Heart left ventricle (tissue), 16 donors: ENCODE results near the gene UGT1A7. TPM values are rescaled to one million over a fixed set of nuclear protein-coding genes. Genes with fewer than 3 reads are reported as not detected.
"Not testable (repeated sequence)": the region's sequence is repeated elsewhere in the genome, so short reads cannot be mapped to it uniquely, and the experiment has no call there.

Experiments used
- ATAC-seq, 4 donors: fragments of 200-7000 bp; cut with Tn5 transposase; one replicate each; pipeline ENCODE4 v1.9.1; 2020 to 2022; ENCODE audit warnings: moderate library complexity in 4 of 4, mild to moderate bottlenecking in 3 of 4, moderate number of reproducible peaks in 1 of 4
- DNase-seq, 5 donors: peaks; one replicate each; pipeline ENCODE4 v3.0.0-alpha.2; 2020
- H3K27ac ChIP-seq, 12 donors: fragments of 200-600 bp; sonication (generic) in 4 of 12; one replicate each; pipeline versions ENCODE4 v1.5.0 to v1.8.0; 2016 to 2022; ENCODE audit warnings: mild to moderate bottlenecking in 2 of 12
- H3K27me3 ChIP-seq, 9 donors: fragments of 200-600 bp; sonication (generic) in 2 of 9; one replicate each; pipeline versions ENCODE4 v1.5.1 to v1.8.0; 2016 to 2022; ENCODE audit warnings: mild to moderate bottlenecking in 3 of 9
- H3K36me3 ChIP-seq, 9 donors: fragments of 200-600 bp; sonication (generic) in 2 of 9; one replicate each; pipeline versions ENCODE4 v1.5.0 to v1.8.0; 2018 to 2022; ENCODE audit warnings: mild to moderate bottlenecking in 2 of 9
- H3K4me1 ChIP-seq, 12 donors: fragments of 200-600 bp; sonication (generic) in 4 of 12; one replicate each; pipeline versions ENCODE4 v1.5.0 to v1.8.0; 2016 to 2022; ENCODE audit warnings: mild to moderate bottlenecking in 3 of 12
- H3K4me3 ChIP-seq, 12 donors: fragments of 200-600 bp; sonication (generic) in 4 of 12; one replicate each; pipeline versions ENCODE4 v1.5.0 to v1.8.0; 2017 to 2022; ENCODE audit warnings: mild to moderate bottlenecking in 9 of 12, moderate library complexity in 4 of 12
- H3K9me3 ChIP-seq, 12 donors: fragments of 200-600 bp; sonication (generic) in 4 of 12; one replicate each; pipeline versions ENCODE4 v1.5.0 to v1.8.0; 2016 to 2022; ENCODE audit warnings: mild to moderate bottlenecking in 1 of 12
- POLR2A ChIP-seq, 2 donors: fragments of 450-650 bp; IDR thresholded peaks; one replicate each; pipeline ENCODE4 v1.6.1; 2017; ENCODE audit warnings: antibody characterized with exemption in 2 of 2, mild to moderate bottlenecking in 2 of 2, moderate library complexity in 2 of 2
- WGBS, 4 donors: extraction: QIAGEN DNeasy Blood & Tissue Kit in 2 of 4; methylation state at CpG; one replicate each; pipeline versions ENCODE4 v1.1.5 to v1.1.7; 2013 to 2018; 5-methylcytosine and 5-hydroxymethylcytosine counted together
- intact Hi-C, 10 donors: fragments of 100-400 bp; cut with DNase I; formaldehyde crosslinking; loops; one replicate each; pipeline versions ENCODE4 v1.11.1 to v1.14.2; 2022
- polyA plus RNA-seq, 2 donors: library from polyadenylated mRNA; stranded (reverse); fragments of 200-250 nt; gene quantifications; one replicate each; pipeline ENCODE4 v1.2.3, GENCODE V29; 2013
- total RNA-seq, 9 donors: library from RNA; depleted of rRNA in 2 of 9; stranded (reverse); fragments of >200 nt in 2 of 9; fragmentation: NEBNext Ultra II Directional in 3 of 9; extraction: Animal tissue kit (Norgen Biotek cat#: 25700) in 3 of 9; gene quantifications; one replicate each; pipeline versions ENCODE4 v1.1.0 to v1.2.4, GENCODE V29; 2016 to 2023
- TF ChIP-seq, protein P1 (sequence below), 12 donors: fragments of 200-600 bp; sonication (generic) in 4 of 12; IDR thresholded peaks; one replicate each; pipeline versions ENCODE4 v1.5.0 to v1.8.0; 2018 to 2022; ENCODE audit warnings: antibody characterized with exemption in 12 of 12, mild to moderate bottlenecking in 5 of 12
- donor health status: ischemic (EF 13 %, LVEDD 7.1; RV severe dilation, severe dysfunction).
- donor health status: healthy with polysubstance abuse.
- donor health status: DM: no; HTN: yes; CAD: no.
- donor health status: DM: no; HTN: no; CAD: no.
- donor health status: ischemic (EF 25% LVEDD 6.9; RV normal size, moderate dysfunction).
- donor health status: ischemic (EF 25% LVEDD 5.7; RV mildly dilated, moderate dysfunction).
- donor health status: healthy.
- donor health status: DM: yes; HTN: yes; CAD: no.
- donor health status: ischemic (EF 35%, LVEDD 5.7; RV mildly dilated, moderate dysfunction).
- donor health status: nonischemic (EF 11% LVEDD 7.7; RV severe dilation, severe dysfunction).
- donor health status: DM: yes; HTN: yes; CAD: no.
- donor health status: PGD.
- donor health status: ischemic (EF 29% LVEDD 5.4; RV normal size, mild dysfunction).
- donor health status: nonischemic (EF 23%, LVEDD 6.1; RV moderate dilation, normal function).

UGT1A7 gene
- total and polyA plus RNA-seq, 11 donors: not detected

DNA sequence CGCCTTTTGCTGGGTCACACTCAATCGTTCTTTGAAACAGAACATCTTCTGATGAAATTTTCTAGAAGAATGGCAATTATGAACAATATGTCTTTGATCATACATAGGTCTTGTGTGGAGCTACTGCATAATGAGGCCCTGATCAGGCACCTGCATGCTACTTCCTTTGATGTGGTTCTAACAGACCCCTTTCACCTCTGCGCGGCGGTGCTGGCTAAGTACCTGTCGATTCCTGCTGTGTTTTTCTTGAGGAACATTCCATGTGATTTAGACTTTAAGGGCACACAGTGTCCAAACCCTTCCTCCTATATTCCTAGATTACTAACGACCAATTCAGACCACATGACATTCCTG, 31.5 kb downstream of the UGT1A7 start:
- H3K9me3 ChIP-seq: no peaks in the 10 kb centered on the region
- peaks cover 0 to 31% (median 6%) of the 10 kb centered on the region in 9 donors for H3K27me3 ChIP-seq
- DNase-seq: no peak
- ATAC-seq: no peak
- TF ChIP-seq POLR2A (IDR thresholded peaks at IDR 0.05): no peak
- TF ChIP-seq, protein P1, sequence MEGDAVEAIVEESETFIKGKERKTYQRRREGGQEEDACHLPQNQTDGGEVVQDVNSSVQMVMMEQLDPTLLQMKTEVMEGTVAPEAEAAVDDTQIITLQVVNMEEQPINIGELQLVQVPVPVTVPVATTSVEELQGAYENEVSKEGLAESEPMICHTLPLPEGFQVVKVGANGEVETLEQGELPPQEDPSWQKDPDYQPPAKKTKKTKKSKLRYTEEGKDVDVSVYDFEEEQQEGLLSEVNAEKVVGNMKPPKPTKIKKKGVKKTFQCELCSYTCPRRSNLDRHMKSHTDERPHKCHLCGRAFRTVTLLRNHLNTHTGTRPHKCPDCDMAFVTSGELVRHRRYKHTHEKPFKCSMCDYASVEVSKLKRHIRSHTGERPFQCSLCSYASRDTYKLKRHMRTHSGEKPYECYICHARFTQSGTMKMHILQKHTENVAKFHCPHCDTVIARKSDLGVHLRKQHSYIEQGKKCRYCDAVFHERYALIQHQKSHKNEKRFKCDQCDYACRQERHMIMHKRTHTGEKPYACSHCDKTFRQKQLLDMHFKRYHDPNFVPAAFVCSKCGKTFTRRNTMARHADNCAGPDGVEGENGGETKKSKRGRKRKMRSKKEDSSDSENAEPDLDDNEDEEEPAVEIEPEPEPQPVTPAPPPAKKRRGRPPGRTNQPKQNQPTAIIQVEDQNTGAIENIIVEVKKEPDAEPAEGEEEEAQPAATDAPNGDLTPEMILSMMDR (IDR thresholded peaks at IDR 0.05): no peak
- WGBS, 4 donors: 73 to 83% (median 80%) methylated on average over 7 of the region's 7 CpGs
- no peaks in the 10 kb centered on the region for H3K4me1 ChIP-seq
- no peak overlapping the region for H3K27ac ChIP-seq
- H3K36me3 ChIP-seq: no peaks in the 10 kb centered on the region
- intact Hi-C loops: loop anchor here in 1 of 10 donors (10.0 kb wide), 1 partner anchor 268 kb away; no protein-coding TSS in a partner anchor
- no peak overlapping the region for H3K4me3 ChIP-seq

DNA sequence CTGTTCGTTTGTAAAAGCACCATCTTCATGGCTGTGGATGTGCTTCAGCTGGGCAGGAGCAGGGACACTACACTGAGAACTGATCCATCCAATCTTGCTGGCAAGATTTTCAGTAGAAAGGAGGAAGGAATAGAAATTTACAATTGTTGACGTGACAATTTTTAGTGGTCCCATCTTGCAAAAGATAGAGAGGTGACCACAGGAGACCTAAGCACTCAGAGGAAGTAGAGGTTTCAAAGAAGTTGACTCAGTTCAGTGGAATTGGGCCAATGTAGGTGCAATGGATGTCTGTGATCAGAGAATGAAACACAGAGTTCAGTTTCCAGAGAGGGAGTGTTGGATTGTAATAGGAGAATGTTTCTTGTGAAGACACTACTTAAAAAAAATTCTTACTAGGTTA, 32.4 kb downstream of the UGT1A7 start:
- Histone ChIP-seq H3K27me3 (peaks cover 0 to 33% (median 6%) of the 10 kb centered on the region in 9 donors), H3K4me3 (no peak overlapping the region), H3K9me3 (no peaks in the 10 kb centered on the region), H3K27ac (no peak overlapping the region), H3K36me3 (no peaks in the 10 kb centered on the region), H3K4me1 (no peaks in the 10 kb centered on the region)
- DNase-seq (no peak), ATAC-seq (no peak)
- intact Hi-C loops: loop anchor here in 1 of 10 donors (10.0 kb wide), 1 partner anchor 269 kb away; no protein-coding TSS in a partner anchor
- WGBS, 4 donors: 74 to 82% (median 76%) methylated on average over 2 of the region's 2 CpGs
- TF ChIP-seq, protein P1 (IDR thresholded peaks at IDR 0.05): no peak
- TF ChIP-seq POLR2A (IDR thresholded peaks at IDR 0.05): no peak

DNA sequence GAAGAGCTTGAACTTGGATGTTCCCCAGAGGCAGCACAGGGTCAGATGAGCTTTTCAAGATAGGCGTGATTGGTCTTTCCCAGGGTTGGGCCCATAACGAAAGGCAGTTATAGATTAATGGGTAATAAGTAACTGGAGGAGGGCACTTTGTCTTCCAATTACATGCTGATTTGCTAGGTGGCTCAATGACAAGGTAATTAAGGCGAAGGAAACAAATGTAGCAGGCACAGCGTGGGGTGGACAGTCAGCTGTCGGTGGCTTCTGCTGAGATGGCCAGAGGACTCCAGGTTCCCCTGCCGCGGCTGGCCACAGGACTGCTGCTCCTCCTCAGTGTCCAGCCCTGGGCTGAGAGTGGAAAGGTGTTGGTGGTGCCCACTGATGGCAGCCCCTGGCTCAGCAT, 36.9 kb downstream of the UGT1A7 start, which contains the start of gene UGT1A4:
TSS of gene UGT1A4 (plus strand) at position 185 of the 400 bp plus-strand sequence. CDS start at position 270, 85 bp downstream.
- TF ChIP-seq POLR2A (IDR thresholded peaks at IDR 0.05): no peak
- TF ChIP-seq, protein P1 (IDR thresholded peaks at IDR 0.05): no peak
- Histone ChIP-seq H3K9me3 (no peaks in the 10 kb centered on the region), H3K27me3 (peaks cover 0 to 33% (median 6%) of the 10 kb centered on the region in 9 donors), H3K36me3 (no peaks in the 10 kb centered on the region), H3K4me3 (no peak within 1 kb of the TSS), H3K27ac (no peak within 1 kb of the TSS), H3K4me1 (no peaks in the 10 kb centered on the region)
- 80 to 84% (median 83%) methylated on average over 7 of the region's 7 CpGs for WGBS, 4 donors
- no peak for ATAC-seq
- no peak for DNase-seq
- intact Hi-C loops: loop anchor here in 1 of 10 donors (10.0 kb wide), 1 partner anchor 274 kb away; no protein-coding TSS in a partner anchor

DNA sequence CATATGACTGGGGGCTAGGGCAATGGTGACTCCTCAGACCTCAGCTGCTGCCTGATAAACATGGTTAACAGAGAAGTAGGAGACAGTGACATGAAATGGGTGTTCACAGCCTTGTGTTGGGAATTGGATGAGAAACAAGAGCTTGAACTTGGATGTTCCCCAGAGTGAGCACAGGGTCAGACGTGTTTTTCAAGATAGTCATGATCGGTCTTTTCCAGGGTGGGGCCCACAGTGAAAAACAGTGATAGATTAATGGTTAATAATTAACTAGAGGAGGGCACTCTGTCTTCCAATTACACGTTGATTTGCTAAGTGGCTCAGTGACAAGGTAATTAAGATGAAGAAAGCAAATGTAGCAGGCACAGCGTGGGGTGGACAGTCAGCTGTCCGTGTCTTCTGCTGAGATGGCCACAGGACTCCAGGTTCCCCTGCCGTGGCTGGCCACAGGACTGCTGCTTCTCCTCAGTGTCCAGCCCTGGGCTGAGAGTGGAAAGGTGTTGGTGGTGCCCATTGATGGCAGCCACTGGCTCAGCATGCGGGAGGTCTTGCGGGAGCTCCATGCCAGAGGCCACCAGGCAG, 47.1 kb downstream of the UGT1A7 start, which contains the start of gene UGT1A3:
TSS of gene UGT1A3 (plus strand) at position 320 of the 579 bp plus-strand sequence. CDS start at position 405, 85 bp downstream.
- H3K36me3 ChIP-seq: no peaks in the 10 kb centered on the region
- no peak for DNase-seq
- ATAC-seq: no peak
- intact Hi-C loops: no loop called here
- TF ChIP-seq, protein P1 (IDR thresholded peaks at IDR 0.05): no peak
- 78 to 87% (median 81%) methylated on average over 7 to 8 of the region's 8 CpGs for WGBS, 4 donors
- no peaks in the 10 kb centered on the region for H3K9me3 ChIP-seq
- H3K4me3 ChIP-seq: no peak within 1 kb of the TSS
- H3K27me3 ChIP-seq: peaks cover 0 to 3% (median 0%) of the 10 kb centered on the region in 9 donors
- no peak within 1 kb of the TSS for H3K27ac ChIP-seq
- H3K4me1 ChIP-seq: no peaks in the 10 kb centered on the region

DNA sequence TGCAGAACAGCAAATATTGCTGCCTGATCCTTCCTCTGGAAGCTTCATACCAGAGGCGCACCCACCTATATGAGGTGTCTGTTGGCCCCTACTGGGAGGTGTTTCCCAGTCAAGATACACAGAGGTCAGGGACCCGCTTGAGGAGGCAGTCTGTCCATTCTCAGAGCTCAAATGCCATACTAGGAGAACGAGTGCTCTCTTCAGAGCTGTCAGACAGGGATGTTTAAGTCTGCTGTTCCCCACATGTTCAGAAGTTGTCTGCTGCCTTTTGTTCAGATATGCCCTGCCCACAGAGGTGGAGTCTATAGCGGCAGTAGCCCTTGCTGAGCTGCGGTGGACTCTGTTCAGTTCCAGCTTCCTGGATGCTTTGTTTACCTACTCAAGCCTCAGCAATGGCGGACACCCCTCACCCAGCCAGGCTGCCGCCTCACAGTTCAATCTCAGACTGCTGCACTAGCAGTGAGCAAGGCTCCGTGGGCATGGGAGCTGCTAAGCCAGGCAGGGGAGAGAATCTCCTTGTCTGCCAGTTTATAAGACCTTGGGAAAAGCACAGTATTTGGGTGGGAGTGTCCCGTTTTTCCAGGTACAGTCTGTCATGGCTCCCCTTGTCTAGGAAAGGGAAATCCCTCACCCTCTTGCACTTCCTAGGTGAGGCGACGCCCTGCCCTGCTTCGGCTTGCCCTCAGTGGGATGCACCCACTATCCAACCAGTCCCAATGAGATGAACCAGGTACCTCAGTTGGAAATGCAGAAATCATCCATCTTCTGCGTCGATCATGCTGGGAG, 55.4 kb downstream of the UGT1A7 start:
- H3K4me3 ChIP-seq, H3K36me3 ChIP-seq, ATAC-seq, H3K9me3 ChIP-seq, DNase-seq, H3K4me1 ChIP-seq, intact Hi-C loops, H3K27ac ChIP-seq: not testable (repeated sequence)
- 81 to 87% (median 83%) methylated on average over 10 to 14 of the region's 14 CpGs for WGBS, 4 donors
- peaks cover 0 to 14% (median 0%) of the 10 kb centered on the region in 9 donors for H3K27me3 ChIP-seq
